Measurements from ENCODE around the gene SPINK14.

SPINK14 gene

DNA sequence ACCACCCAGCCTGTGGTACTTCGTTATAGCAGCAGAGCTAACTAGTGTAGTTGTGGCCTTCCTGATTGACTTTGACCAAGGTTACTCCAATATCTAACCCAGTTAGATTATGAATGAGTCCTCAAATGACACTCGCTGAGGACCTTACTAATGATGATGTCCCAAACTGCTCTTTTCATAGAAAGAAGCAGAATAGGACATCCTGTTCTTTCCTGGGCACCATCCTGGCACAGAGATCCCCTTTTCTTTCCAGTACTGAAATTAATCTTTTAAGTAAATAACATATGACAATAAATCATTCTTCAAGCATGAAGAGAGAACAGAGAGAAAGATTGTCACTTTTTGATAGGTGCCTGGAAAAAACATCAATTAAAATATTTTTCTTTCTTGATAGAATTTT is 26.7 kb upstream of the SPINK14 start:
- Mint-ChIP-seq H3K36me3 (ENCODE audit: low read depth) (no peaks in the 10 kb centered on the region), H3K27ac (no peak overlapping the region), H3K9me3 (peaks cover 5% of the 10 kb centered on the region), H3K4me3 (no peak overlapping the region), H3K27me3 (ENCODE audit: low read depth) (peaks cover 4% of the 10 kb centered on the region), H3K4me1 (peaks cover 6% of the 10 kb centered on the region)
- TF ChIP-seq, protein P1, sequence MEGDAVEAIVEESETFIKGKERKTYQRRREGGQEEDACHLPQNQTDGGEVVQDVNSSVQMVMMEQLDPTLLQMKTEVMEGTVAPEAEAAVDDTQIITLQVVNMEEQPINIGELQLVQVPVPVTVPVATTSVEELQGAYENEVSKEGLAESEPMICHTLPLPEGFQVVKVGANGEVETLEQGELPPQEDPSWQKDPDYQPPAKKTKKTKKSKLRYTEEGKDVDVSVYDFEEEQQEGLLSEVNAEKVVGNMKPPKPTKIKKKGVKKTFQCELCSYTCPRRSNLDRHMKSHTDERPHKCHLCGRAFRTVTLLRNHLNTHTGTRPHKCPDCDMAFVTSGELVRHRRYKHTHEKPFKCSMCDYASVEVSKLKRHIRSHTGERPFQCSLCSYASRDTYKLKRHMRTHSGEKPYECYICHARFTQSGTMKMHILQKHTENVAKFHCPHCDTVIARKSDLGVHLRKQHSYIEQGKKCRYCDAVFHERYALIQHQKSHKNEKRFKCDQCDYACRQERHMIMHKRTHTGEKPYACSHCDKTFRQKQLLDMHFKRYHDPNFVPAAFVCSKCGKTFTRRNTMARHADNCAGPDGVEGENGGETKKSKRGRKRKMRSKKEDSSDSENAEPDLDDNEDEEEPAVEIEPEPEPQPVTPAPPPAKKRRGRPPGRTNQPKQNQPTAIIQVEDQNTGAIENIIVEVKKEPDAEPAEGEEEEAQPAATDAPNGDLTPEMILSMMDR (IDR thresholded peaks at IDR 0.05; ENCODE audit: unreplicated experiment in 3 of 3): no peak

DNA sequence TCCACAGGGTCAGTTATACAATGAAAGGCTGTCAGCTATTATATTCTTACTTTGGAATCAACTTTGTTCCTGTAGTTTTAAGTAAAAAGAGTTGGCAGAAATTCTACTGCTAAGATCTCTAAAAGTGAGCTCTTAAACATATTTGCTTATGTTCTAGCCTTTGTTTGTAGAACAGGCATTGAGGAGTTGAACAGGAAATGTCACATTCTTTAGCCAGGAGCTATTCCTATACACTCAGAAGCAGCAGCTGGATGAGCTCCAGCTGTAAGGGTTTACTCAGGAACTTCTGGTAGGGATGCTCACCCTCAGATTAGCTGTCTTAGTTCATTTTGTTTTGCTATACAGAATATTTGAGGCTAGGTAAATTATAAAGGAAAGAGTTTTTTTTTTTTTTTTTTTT is 22.4 kb upstream of the SPINK14 start:
- H3K9me3 Mint-ChIP-seq: peaks cover 5% of the 10 kb centered on the region
- H3K27me3 Mint-ChIP-seq (ENCODE audit: low read depth): no peaks in the 10 kb centered on the region
- TF ChIP-seq, protein P1 (IDR thresholded peaks at IDR 0.05; ENCODE audit: unreplicated experiment in 3 of 3): no peak
- H3K4me1 Mint-ChIP-seq: peaks cover 6% of the 10 kb centered on the region
- H3K36me3 Mint-ChIP-seq (ENCODE audit: low read depth): no peaks in the 10 kb centered on the region
- H3K27ac Mint-ChIP-seq: peak overlapping the region; percentile 27 to 69 (median 41)
- no peak overlapping the region for H3K4me3 Mint-ChIP-seq

DNA sequence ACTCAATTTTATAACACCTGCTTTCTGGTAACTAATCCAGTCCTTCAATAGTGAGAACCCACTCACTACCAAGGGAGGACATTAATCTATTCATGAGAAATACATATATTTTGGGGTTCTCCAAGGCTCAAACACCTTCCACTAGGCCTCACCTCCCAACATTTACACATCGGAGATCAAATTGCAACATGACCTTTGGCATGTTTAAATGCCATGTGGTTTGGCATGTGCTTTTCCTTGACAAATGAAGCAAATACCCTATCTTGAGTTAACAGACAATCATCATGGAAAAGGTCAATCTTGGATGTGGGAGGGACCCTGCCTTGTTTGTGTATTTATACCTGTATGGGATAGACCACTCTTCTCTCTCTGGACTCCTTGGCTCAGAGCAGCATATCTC is 21.9 kb upstream of the SPINK14 start:
- H3K4me3 Mint-ChIP-seq: no peak overlapping the region
- no peak overlapping the region for H3K27ac Mint-ChIP-seq
- H3K36me3 Mint-ChIP-seq (ENCODE audit: low read depth): no peaks in the 10 kb centered on the region
- TF ChIP-seq, protein P1 (IDR thresholded peaks at IDR 0.05; ENCODE audit: unreplicated experiment in 3 of 3): no peak
- peaks cover 5% of the 10 kb centered on the region for H3K9me3 Mint-ChIP-seq
- H3K27me3 Mint-ChIP-seq (ENCODE audit: low read depth): no peaks in the 10 kb centered on the region
- H3K4me1 Mint-ChIP-seq: peaks cover 6% of the 10 kb centered on the region

DNA sequence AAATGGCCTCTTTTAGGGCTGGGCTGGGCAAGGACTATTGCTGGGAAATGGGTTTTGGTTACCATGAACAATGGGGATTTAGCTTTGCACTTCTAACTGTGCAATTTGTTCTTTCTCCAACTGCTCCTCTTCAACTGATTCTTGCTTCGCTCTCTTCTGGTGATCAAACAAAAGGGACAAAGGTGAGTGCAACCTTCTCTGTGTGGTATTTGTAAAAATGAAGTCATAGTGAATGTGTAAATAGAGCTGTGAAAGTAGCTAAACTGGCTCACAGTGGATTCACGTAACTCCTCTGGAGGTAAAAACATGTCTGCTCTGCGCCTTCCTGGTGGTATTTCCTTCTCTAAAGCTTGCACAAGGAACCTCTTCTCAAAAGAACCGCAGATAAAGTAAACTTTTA is 20.9 kb upstream of the SPINK14 start:
- Mint-ChIP-seq H3K4me3 (no peak overlapping the region), H3K36me3 (ENCODE audit: low read depth) (no peaks in the 10 kb centered on the region), H3K27me3 (ENCODE audit: low read depth) (no peaks in the 10 kb centered on the region), H3K4me1 (peaks cover 6% of the 10 kb centered on the region), H3K9me3 (peaks cover 5% of the 10 kb centered on the region), H3K27ac (no peak overlapping the region)
- TF ChIP-seq, protein P1 (IDR thresholded peaks at IDR 0.05; ENCODE audit: unreplicated experiment in 3 of 3): no peak

DNA sequence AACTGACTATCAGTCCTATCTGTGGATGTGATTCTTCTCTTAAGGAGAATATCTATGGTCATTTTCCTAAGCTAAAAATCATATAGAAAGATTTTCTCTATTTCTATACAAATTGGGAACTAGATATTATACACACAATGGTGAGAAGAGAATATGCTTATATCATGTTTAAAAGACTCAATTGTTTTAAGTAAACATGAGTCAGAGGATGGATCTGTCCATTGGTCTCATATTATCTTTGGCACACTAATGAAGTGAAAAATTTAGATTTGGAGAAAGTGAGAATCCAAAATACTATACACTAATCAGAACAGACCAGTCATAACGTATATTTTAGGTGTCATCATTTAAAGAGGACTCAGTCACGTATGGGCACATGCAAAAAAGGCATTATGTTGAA is 16.5 kb upstream of the SPINK14 start:
- Mint-ChIP-seq H3K36me3 (ENCODE audit: low read depth) (no peaks in the 10 kb centered on the region), H3K9me3 (no peaks in the 10 kb centered on the region), H3K4me1 (no peaks in the 10 kb centered on the region), H3K4me3 (no peak overlapping the region), H3K27ac (no peak overlapping the region), H3K27me3 (ENCODE audit: low read depth) (peaks cover 4% of the 10 kb centered on the region)
- TF ChIP-seq, protein P1 (IDR thresholded peaks at IDR 0.05; ENCODE audit: unreplicated experiment in 3 of 3): no peak

DNA sequence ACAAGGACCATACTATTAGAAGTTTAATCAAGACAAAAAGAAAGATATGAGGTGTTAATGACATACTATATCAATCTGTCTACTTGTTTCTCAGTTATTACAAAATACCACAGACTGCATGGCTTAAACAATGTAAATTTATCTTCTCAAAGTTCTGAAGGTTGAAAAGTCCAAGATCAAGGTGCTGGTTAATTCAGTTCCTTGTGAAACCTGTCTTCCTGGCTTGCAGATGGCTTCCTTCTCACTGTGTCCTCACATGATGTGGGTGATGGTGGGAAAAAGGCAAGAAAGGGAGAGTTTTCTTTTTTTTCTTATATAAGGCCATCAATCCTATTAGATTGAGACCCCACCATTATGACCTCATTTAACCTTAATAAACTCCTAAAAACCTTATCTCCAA is 15.6 kb upstream of the SPINK14 start:
- Mint-ChIP-seq H3K4me1 (no peaks in the 10 kb centered on the region), H3K4me3 (no peak overlapping the region), H3K36me3 (ENCODE audit: low read depth) (no peaks in the 10 kb centered on the region), H3K27me3 (ENCODE audit: low read depth) (peaks cover 4% of the 10 kb centered on the region), H3K27ac (no peak overlapping the region), H3K9me3 (no peaks in the 10 kb centered on the region)
- TF ChIP-seq, protein P1 (IDR thresholded peaks at IDR 0.05; ENCODE audit: unreplicated experiment in 3 of 3): no peak
